H1 (cell line): ENCODE results near the gene FBXL5. TPM values are rescaled to one million over a fixed set of nuclear protein-coding genes. Genes with fewer than 3 reads are reported as not detected.

Experiments used
- CTCF ChIA-PET: fragments of 300-600 bp; sonication (Branson Sonifier 250); formaldehyde crosslinking; loops from one replicate; lab custom pipeline; 2021; ENCODE audit not compliant: partially characterized antibody; lab: Charles Lee
- POLR2A ChIA-PET: fragments of 300-600 bp; sonication (Branson Sonifier 250); formaldehyde crosslinking; loops from one replicate; lab custom pipeline; 2021; ENCODE audit warnings: inconsistent platforms; ENCODE audit not compliant: partially characterized antibody; lab: Charles Lee
- DNase-seq, 2 experiments: peaks; one replicate each; pipeline versions ENCODE4 v3.0.0 to v3.0.0-alpha.2; 2010 to 2022; ENCODE audit warnings: low spot score in 2 of 2, low read depth in 1 of 2, mixed read lengths in 1 of 2
- FAIRE-seq: peaks from 2 replicates; lab custom pipeline; 2011; peaks lifted over from hg19 to GRCh38; lab: Jason Lieb, UNC
- H2AFZ ChIP-seq: 2 replicates; pipeline ENCODE4 v1.8.1; 2012; ENCODE audit warnings: low read length, inconsistent platforms
- H2AK5ac ChIP-seq: 2 replicates; pipeline ENCODE4 v1.6.1; 2013; ENCODE audit warnings: low read depth, low read length
- H2BK120ac ChIP-seq: replicated peaks from 2 replicates; pipeline ENCODE3; 2013; ENCODE audit warnings: low read depth, low read length, inconsistent platforms
- H2BK12ac ChIP-seq: 2 replicates; pipeline ENCODE4 v1.6.1; 2013; ENCODE audit warnings: low read depth, low read length
- H2BK15ac ChIP-seq: 2 replicates; pipeline ENCODE4 v1.6.1; 2013; ENCODE audit warnings: low read length
- H2BK20ac ChIP-seq: 2 replicates; pipeline ENCODE4 v1.6.1; 2013; ENCODE audit warnings: low read length
- H2BK5ac ChIP-seq: 2 replicates; pipeline ENCODE4 v1.6.1; 2013; ENCODE audit warnings: low read depth, low read length
- H3K14ac ChIP-seq: 2 replicates; pipeline ENCODE4 v1.6.1; 2013; ENCODE audit warnings: inconsistent platforms; ENCODE audit not compliant: insufficient read length
- H3K18ac ChIP-seq: 2 replicates; pipeline ENCODE4 v1.6.1; 2013; ENCODE audit warnings: low read length; ENCODE audit errors: extremely low read depth
- H3K23ac ChIP-seq: 2 replicates; pipeline ENCODE4 v1.6.1; 2013; ENCODE audit warnings: inconsistent platforms; ENCODE audit not compliant: insufficient read length
- H3K23me2 ChIP-seq: 2 replicates; pipeline ENCODE4 v1.6.1; 2013; ENCODE audit warnings: low read depth, low read length
- H3K27ac ChIP-seq: 2 replicates; pipeline ENCODE4 v1.6.1; 2011; ENCODE audit warnings: low read depth, low read length, inconsistent platforms
- H3K27me3 ChIP-seq, 4 experiments: replicated peaks in 1 of 4; 1 replicate in 1 of 4; 2 replicates in 3 of 4; pipeline versions ENCODE4 v1.6.1 to v1.8.1; 2011 to 2013; ENCODE audit warnings: low read length in 3 of 4, mild to moderate bottlenecking in 3 of 4, inconsistent platforms in 2 of 4, mixed read lengths in 2 of 4, moderate library complexity in 1 of 4; ENCODE audit not compliant: control insufficient read depth in 3 of 4, insufficient read depth in 3 of 4; ENCODE audit errors: extremely low read depth in 1 of 4
- H3K36me3 ChIP-seq, 4 experiments: 2 replicates each; pipeline versions ENCODE4 v1.6.1 to v1.8.1; 2011 to 2013; ENCODE audit warnings: mild to moderate bottlenecking in 4 of 4, low read length in 3 of 4, moderate library complexity in 2 of 4, control low read depth in 1 of 4, inconsistent platforms in 1 of 4; ENCODE audit not compliant: insufficient read depth in 4 of 4, control insufficient read depth in 2 of 4
- H3K4ac ChIP-seq: replicated peaks from 2 replicates; pipeline ENCODE3; 2013; ENCODE audit warnings: low read length, low read depth, mixed read lengths, inconsistent platforms; ENCODE audit not compliant: insufficient read length
- H3K4me1 ChIP-seq, 4 experiments: replicated peaks in 1 of 4; 1 replicate in 1 of 4; 2 replicates in 3 of 4; pipeline versions ENCODE4 v1.6.1 to v1.8.1; 2011 to 2013; ENCODE audit warnings: low read length in 3 of 4, inconsistent platforms in 2 of 4, mixed read lengths in 1 of 4; ENCODE audit not compliant: insufficient read depth in 4 of 4, control insufficient read depth in 3 of 4
- H3K4me2 ChIP-seq, 2 experiments: 2 replicates each; pipeline versions ENCODE4 v1.6.1 to v1.8.1; 2011 to 2013; ENCODE audit warnings: low read depth in 2 of 2, low read length in 2 of 2, control low read depth in 1 of 2, inconsistent platforms in 1 of 2, mild to moderate bottlenecking in 1 of 2; ENCODE audit not compliant: insufficient read depth in 1 of 2
- H3K4me3 ChIP-seq, 4 experiments: fragments of 200-600, 300-600 bp in 1 of 4; sonication (generic), shearing (Covaris generic), sonication (Bioruptor Twin) in 1 of 4; 2 replicates each; pipeline versions ENCODE4 v1.5.1 to v1.8.1; 2011 to 2016; ENCODE audit warnings: low read length in 4 of 4, low read depth in 3 of 4, control low read depth in 2 of 4, inconsistent platforms in 2 of 4, mild to moderate bottlenecking in 2 of 4, mixed read lengths in 1 of 4, moderate library complexity in 1 of 4; ENCODE audit not compliant: insufficient read depth in 2 of 4; ENCODE audit errors: extremely low read depth in 1 of 4
- H3K56ac ChIP-seq: replicated peaks from 2 replicates; pipeline ENCODE3; 2013; ENCODE audit warnings: low read depth, mild to moderate bottlenecking, mixed read lengths, low read length, inconsistent platforms; ENCODE audit not compliant: insufficient read length
- H3K79me1 ChIP-seq: 2 replicates; pipeline ENCODE4 v1.6.1; 2013; ENCODE audit warnings: low read depth, low read length, control low read depth
- H3K79me2 ChIP-seq, 2 experiments: 2 replicates each; pipeline versions ENCODE4 v1.6.1 to v1.8.1; 2012 to 2013; ENCODE audit warnings: low read length in 2 of 2, mild to moderate bottlenecking in 2 of 2, inconsistent platforms in 1 of 2; ENCODE audit not compliant: insufficient read depth in 2 of 2, control insufficient read depth in 1 of 2
- H3K9ac ChIP-seq, 4 experiments: replicated peaks in 1 of 4; 1 replicate in 1 of 4; 2 replicates in 3 of 4; pipeline versions ENCODE4 v1.6.1 to v1.8.1; 2011 to 2013; ENCODE audit warnings: low read depth in 3 of 4, low read length in 3 of 4, control low read depth in 2 of 4, mild to moderate bottlenecking in 2 of 4, moderate library complexity in 2 of 4, inconsistent platforms in 1 of 4; ENCODE audit errors: extremely low read depth in 1 of 4
- H3K9me3 ChIP-seq, 2 experiments: 2 replicates each; pipeline versions ENCODE4 v1.6.1 to v1.8.1; 2012 to 2013; ENCODE audit warnings: mild to moderate bottlenecking in 2 of 2, moderate library complexity in 2 of 2, control low read depth in 1 of 2, inconsistent platforms in 1 of 2, low read depth in 1 of 2, low read length in 1 of 2, mixed read lengths in 1 of 2; ENCODE audit not compliant: insufficient read depth in 2 of 2
- H4K20me1 ChIP-seq, 2 experiments: replicated peaks in 1 of 2; 2 replicates each; pipeline versions ENCODE3 to v1.8.1; 2011 to 2013; ENCODE audit warnings: inconsistent platforms in 2 of 2, low read length in 2 of 2, mild to moderate bottlenecking in 1 of 2; ENCODE audit not compliant: insufficient read depth in 2 of 2, control insufficient read depth in 1 of 2
- H4K5ac ChIP-seq: 2 replicates; pipeline ENCODE4 v1.6.1; 2013; ENCODE audit warnings: low read length, low read depth, mixed read lengths, inconsistent platforms; ENCODE audit not compliant: insufficient read length
- H4K8ac ChIP-seq: 2 replicates; pipeline ENCODE4 v1.8.0; 2013; ENCODE audit warnings: mild to moderate bottlenecking, moderate library complexity, low read length, inconsistent platforms; ENCODE audit not compliant: insufficient read depth; ENCODE audit errors: extremely low read depth
- H4K91ac ChIP-seq: replicated peaks from 2 replicates; pipeline ENCODE3; 2013; ENCODE audit warnings: low read length, mixed read lengths, inconsistent platforms; ENCODE audit not compliant: insufficient read length
- ASH2L ChIP-seq: fragments of 200-600, 300-600 bp; sonication (generic); IDR thresholded peaks from one replicate; pipeline ENCODE4 v1.7.1; 2017; ENCODE audit warnings: low read length
- BRCA1 ChIP-seq: IDR thresholded peaks from 2 replicates; pipeline ENCODE4 v1.6.1; 2012; ENCODE audit warnings: low read depth, low read length, improper control_type of control experiment
- JUND ChIP-seq: IDR thresholded peaks from 2 replicates; pipeline ENCODE4 v1.6.1; 2011; ENCODE audit warnings: mild to moderate bottlenecking, improper control_type of control experiment, low read length
- KDM1A ChIP-seq: fragments of 200-600, 300-600 bp; sonication (generic); IDR thresholded peaks from 2 replicates; pipeline ENCODE4 v1.7.1; 2016; ENCODE audit warnings: mild to moderate bottlenecking, low read length, borderline replicate concordance
- POLR2AphosphoS5 ChIP-seq: IDR thresholded peaks from 2 replicates; pipeline ENCODE4 v1.6.1; 2011; ENCODE audit warnings: low read depth, low read length
- SP2 ChIP-seq: IDR thresholded peaks from 2 replicates; pipeline ENCODE4 v1.6.1; 2012; ENCODE audit warnings: mild to moderate bottlenecking, low read length, inconsistent platforms
- TEAD4 ChIP-seq: IDR thresholded peaks from 2 replicates; pipeline ENCODE4 v1.6.1; 2012; ENCODE audit warnings: low read depth, low read length, inconsistent platforms, mixed read lengths
- ZNF274 ChIP-seq: IDR thresholded peaks from 2 replicates; pipeline ENCODE4 v1.7.0; 2012; ENCODE audit warnings: low read length, borderline replicate concordance; ENCODE audit errors: extremely low read depth
- WGBS, 2 experiments: shearing (Covaris generic) in 1 of 2; methylation state at CpG; one replicate each; pipeline versions ENCODE4 v1.1.6 to v1.1.7; 2013 to 2015; ENCODE audit warnings: low lambda C conversion rate in 2 of 2, mixed read lengths in 2 of 2, inconsistent platforms in 1 of 2, low coverage in 1 of 2, missing lambda C conversion rate in 1 of 2; ENCODE audit not compliant: insufficient replicate concordance in 2 of 2, insufficient coverage in 1 of 2, insufficient read length in 1 of 2; ENCODE audit errors: extremely low coverage in 1 of 2, missing lambda C conversion rate in 1 of 2; 5-methylcytosine and 5-hydroxymethylcytosine counted together
- polyA plus RNA-seq, 7 experiments: library from polyadenylated mRNA; depleted of rRNA in 3 of 7; stranded (reverse) in 5 of 7; unstranded in 2 of 7; fragments of >200 nt in 5 of 7; fragments of 200-250 nt in 2 of 7; gene quantifications; 1 replicate in 5 of 7; 2 replicates in 1 of 7; 4 replicates in 1 of 7; pipeline versions ENCODE4 v1.2.1 to v1.2.3, GENCODE V29; 2011 to 2013; ENCODE audit warnings: missing spikeins in 2 of 7, mixed read lengths in 2 of 7
- total RNA-seq: library from RNA; stranded (reverse); fragmentation: NEBNext Ultra II Directional; extraction: Animal tissue kit (Norgen Biotek cat#: 25700); gene quantifications from 2 replicates; pipeline ENCODE4 v1.2.1, GENCODE V29; 2021
- TF ChIP-seq, protein P1 (sequence below): IDR thresholded peaks from 2 replicates; pipeline ENCODE4 v1.6.1; 2012; ENCODE audit warnings: inconsistent platforms
- TF ChIP-seq, protein P2 (sequence below): IDR thresholded peaks from 2 replicates; pipeline ENCODE4 v1.6.1; 2012; ENCODE audit warnings: low read length, inconsistent platforms

FBXL5 gene
- total and polyA plus RNA-seq, 2 of the 8 experiments (the other 6 are each of a cell fraction or from before 2014, with no cell fraction given): 34.6 to 62.7 TPM

DNA sequence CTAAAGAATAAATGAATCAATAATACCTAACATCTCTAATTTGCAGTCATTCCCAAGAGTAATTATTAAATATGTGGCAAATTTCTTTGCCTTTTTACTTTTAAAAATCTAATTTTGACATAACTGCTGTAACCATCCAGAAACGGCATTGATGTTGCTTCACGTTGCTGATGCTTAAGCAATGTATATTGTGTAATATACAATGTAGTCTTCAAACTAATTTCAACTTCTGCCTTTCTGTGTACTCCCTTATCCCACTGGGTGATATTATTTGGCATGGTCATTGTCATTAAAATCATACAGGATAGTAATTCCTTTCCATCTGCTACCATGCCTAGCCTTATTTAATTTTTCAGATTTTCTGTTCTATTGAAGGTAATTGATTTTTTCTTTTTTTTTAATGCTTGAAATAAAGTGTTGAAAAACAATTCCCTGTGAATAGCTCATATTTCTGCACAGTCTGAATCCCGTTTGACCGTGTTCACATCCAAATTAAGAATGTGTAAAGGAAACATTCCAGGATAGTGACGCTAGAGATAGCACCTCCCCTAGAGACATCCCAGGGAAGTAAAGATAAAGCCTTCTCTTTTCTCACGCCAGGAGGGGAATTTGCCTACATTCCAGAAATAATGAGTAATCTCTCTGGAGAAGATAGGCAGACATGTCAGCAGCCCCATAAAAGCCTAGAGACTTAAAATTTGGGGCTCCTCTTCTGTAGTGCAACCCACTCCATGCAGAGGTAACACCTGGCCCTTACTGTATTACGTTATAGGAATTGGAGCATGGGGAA is 35.1 kb upstream of the FBXL5 start:
- FAIRE-seq (peak; percentile 63), DNase-seq (no peak)
- no peak overlapping the region for H4K5ac ChIP-seq
- no peak overlapping the region for H3K14ac ChIP-seq
- no peak overlapping the region for H2AFZ ChIP-seq
- no peaks in the 10 kb centered on the region for H3K27me3 ChIP-seq
- no peak overlapping the region; the same call in 1 of the 2 replicates for H3K18ac ChIP-seq
- 53% methylated on average over 7 of the region's 7 CpGs; no CpG with 5 or more reads in 1 of the 2 experiments for WGBS, 2 experiments
- H2BK12ac ChIP-seq: no peak overlapping the region; the same call in 1 of the 2 replicates
- no peak overlapping the region for H3K4ac ChIP-seq
- ChIA-PET CTCF (no interaction called here), POLR2A (interaction anchor here (1.6 to 4.5 kb wide), 2 partner anchors 9 to 34 kb away, joined by 4 to 27 read pairs; partner anchors contain the start of gene FAM200B)
- peaks cover 2 to 22% (median 7%) of the 10 kb centered on the region in 4 experiments; a peak in 5 of 8 replicates for H3K36me3 ChIP-seq
- H3K27ac ChIP-seq: peak overlapping the region; percentile 4; the same call in 1 of the 2 replicates
- no peak overlapping the region for H2BK5ac ChIP-seq
- H4K8ac ChIP-seq: no peak overlapping the region
- H3K79me1 ChIP-seq: no peaks in the 10 kb centered on the region
- H3K4me2 ChIP-seq: peak overlapping the region in 1 of 2 experiments; percentile 29; a peak in 2 of 4 replicates
- no peak overlapping the region for H2BK120ac ChIP-seq
- no peaks in the 10 kb centered on the region for H3K9me3 ChIP-seq
- peak overlapping the region in 1 of 4 experiments; percentile 1; a peak in 1 of 8 replicates for H3K4me3 ChIP-seq
- H2BK20ac ChIP-seq: no peak overlapping the region
- H3K79me2 ChIP-seq: 0 out of 4 replicates have a peak, but pooled peaks cover 0 to under 1% of the 10 kb centered on the region in 2 experiments
- no peak overlapping the region; the same call in 1 of the 2 replicates for H2AK5ac ChIP-seq
- no peaks in the 10 kb centered on the region for H3K23me2 ChIP-seq
- H3K4me1 ChIP-seq: peaks cover 0 to 10% (median 3%) of the 10 kb centered on the region in 4 experiments; a peak in 4 of 7 replicates
- no peaks in the 10 kb centered on the region for H4K20me1 ChIP-seq
- no peak overlapping the region for H4K91ac ChIP-seq
- H3K23ac ChIP-seq: no peak overlapping the region
- no peak overlapping the region for H3K56ac ChIP-seq
- no peak overlapping the region for H3K9ac ChIP-seq
- H2BK15ac ChIP-seq: no peak overlapping the region
- TF ChIP-seq, protein P1, sequence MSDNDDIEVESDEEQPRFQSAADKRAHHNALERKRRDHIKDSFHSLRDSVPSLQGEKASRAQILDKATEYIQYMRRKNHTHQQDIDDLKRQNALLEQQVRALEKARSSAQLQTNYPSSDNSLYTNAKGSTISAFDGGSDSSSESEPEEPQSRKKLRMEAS: no peak
- peak; percentile 81 for TF ChIP-seq JUND
- TF ChIP-seq, protein P2, sequence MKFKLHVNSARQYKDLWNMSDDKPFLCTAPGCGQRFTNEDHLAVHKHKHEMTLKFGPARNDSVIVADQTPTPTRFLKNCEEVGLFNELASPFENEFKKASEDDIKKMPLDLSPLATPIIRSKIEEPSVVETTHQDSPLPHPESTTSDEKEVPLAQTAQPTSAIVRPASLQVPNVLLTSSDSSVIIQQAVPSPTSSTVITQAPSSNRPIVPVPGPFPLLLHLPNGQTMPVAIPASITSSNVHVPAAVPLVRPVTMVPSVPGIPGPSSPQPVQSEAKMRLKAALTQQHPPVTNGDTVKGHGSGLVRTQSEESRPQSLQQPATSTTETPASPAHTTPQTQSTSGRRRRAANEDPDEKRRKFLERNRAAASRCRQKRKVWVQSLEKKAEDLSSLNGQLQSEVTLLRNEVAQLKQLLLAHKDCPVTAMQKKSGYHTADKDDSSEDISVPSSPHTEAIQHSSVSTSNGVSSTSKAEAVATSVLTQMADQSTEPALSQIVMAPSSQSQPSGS: peak; percentile 36; the same call in 1 of the 2 replicates
- peak; percentile 86 for TF ChIP-seq TEAD4
- no peak for TF ChIP-seq ASH2L
- no peak for TF ChIP-seq BRCA1
- TF ChIP-seq KDM1A: no peak
- TF ChIP-seq SP2: no peak
- TF ChIP-seq POLR2AphosphoS5: no peak
- no peak for TF ChIP-seq ZNF274
